MCF 10A (cell line): Measurements from ENCODE around the gene USP40. TPM values are rescaled to one million over a fixed set of nuclear protein-coding genes. Genes with fewer than 3 reads are reported as not detected.

ENCODE experiments used
- BruUV-seq: library from RNA; stranded (reverse); fragments of 400-500 nt; replicated peaks from 2 replicates; lab custom pipeline; 2021; lab: Mats Ljungman, UMichigan
- CTCF ChIA-PET: fragments of 300-600 bp; sonication (Branson Sonifier 250); formaldehyde crosslinking; extraction: SDS; loops from one replicate; lab custom pipeline; 2021; ENCODE audit warnings: antibody characterized with exemption, inconsistent platforms; lab: Yijun Ruan, JAX
- POLR2A ChIA-PET: fragments of 300-600, 350-650 bp; sonication (Branson Sonifier 250); formaldehyde crosslinking; extraction: SDS; loops from one replicate; lab custom pipeline; 2020; ENCODE audit warnings: antibody characterized with exemption, inconsistent platforms; lab: Yijun Ruan, JAX
- DNase-seq: peaks from one replicate; pipeline ENCODE4 v3.0.0-alpha.2; 2018; ENCODE audit not compliant: unreplicated experiment
- H3K27ac Mint-ChIP-seq: one replicate; pipeline ENCODE4 v1.8.0; 2022; ENCODE audit warnings: mild to moderate bottlenecking, low read depth, mixed read lengths; ENCODE audit not compliant: unreplicated experiment
- H3K27me3 Mint-ChIP-seq: one replicate; pipeline ENCODE4 v1.8.0; 2022; ENCODE audit warnings: mixed read lengths; ENCODE audit not compliant: insufficient read depth, unreplicated experiment
- H3K36me3 Mint-ChIP-seq: one replicate; pipeline ENCODE4 v1.8.0; 2022; ENCODE audit warnings: mild to moderate bottlenecking, moderate library complexity, mixed read lengths; ENCODE audit not compliant: insufficient read depth, unreplicated experiment
- H3K4me1 Mint-ChIP-seq: one replicate; pipeline ENCODE4 v1.8.0; 2022; ENCODE audit warnings: mixed read lengths; ENCODE audit not compliant: insufficient read depth, unreplicated experiment
- H3K4me3 Mint-ChIP-seq: one replicate; pipeline ENCODE4 v1.8.0; 2022; ENCODE audit warnings: mild to moderate bottlenecking, moderate library complexity, mixed read lengths; ENCODE audit not compliant: unreplicated experiment
- H3K9me3 Mint-ChIP-seq: one replicate; pipeline ENCODE4 v1.8.0; 2022; ENCODE audit warnings: mixed read lengths; ENCODE audit not compliant: unreplicated experiment
- CTCF ChIP-seq: fragments of 200-600 bp; IDR thresholded peaks from one replicate; pipeline ENCODE4 v1.8.0; 2022; ENCODE audit warnings: antibody characterized with exemption, mild to moderate bottlenecking; ENCODE audit not compliant: unreplicated experiment
- intact Hi-C: fragments of 100-400 bp; cut with micrococcal nuclease; formaldehyde crosslinking; loops from 2 replicates; pipeline ENCODE4 v1.14.1; 2022
- total RNA-seq: library from RNA; stranded (reverse); gene quantifications from 2 replicates; pipeline ENCODE4 v1.2.3, GENCODE V29; 2022

The USP40 gene
- total RNA-seq, 1 experiment from 2014 or later: 56.3 TPM

GRCh38 chr2:233470011-233470687 lies 96.4 kb downstream of the USP40 start:
- H3K4me3 Mint-ChIP-seq: no peak overlapping the region
- POLR2A ChIA-PET: no interaction called here
- no peaks in the 10 kb centered on the region for H3K27me3 Mint-ChIP-seq
- TF ChIP-seq CTCF: no peak
- intact Hi-C loops: no loop called here
- no peak for DNase-seq
- CTCF ChIA-PET: interaction anchor here (0.6 to 1.0 kb wide), 4 partner anchors 17 to 444 kb away, joined by 3 to 4 read pairs (median 3); no protein-coding TSS in a partner anchor
- no peak overlapping the region for H3K27ac Mint-ChIP-seq
- H3K36me3 Mint-ChIP-seq: peaks cover 28% of the 10 kb centered on the region
- H3K4me1 Mint-ChIP-seq: no peaks in the 10 kb centered on the region
- H3K9me3 Mint-ChIP-seq: no peaks in the 10 kb centered on the region
- no TSS peak for BruUV-seq

- TF ChIP-seq CTCF: no peak
- H3K27ac Mint-ChIP-seq: peak overlapping the region; percentile 73
- CTCF ChIA-PET: interaction anchor here (0.6 to 0.9 kb wide), 3 partner anchors 84 to 1240 kb away, joined by 3 to 4 read pairs (median 4); no protein-coding TSS in a partner anchor
- no peaks in the 10 kb centered on the region for H3K4me1 Mint-ChIP-seq
- no peak for DNase-seq
- no peaks in the 10 kb centered on the region for H3K9me3 Mint-ChIP-seq
- H3K36me3 Mint-ChIP-seq: peaks cover 27% of the 10 kb centered on the region
- BruUV-seq: no TSS peak
- H3K27me3 Mint-ChIP-seq: no peaks in the 10 kb centered on the region
- POLR2A ChIA-PET: no interaction called here
- no peak overlapping the region for H3K4me3 Mint-ChIP-seq
- intact Hi-C loops: no loop called here
These were observed 97.1 kb downstream of the USP40 start for GRCh38 chr2:233469261-233470010.

- ChIA-PET POLR2A (no interaction called here), CTCF (no interaction called here)
- intact Hi-C loops: no loop called here
- no peaks in the 10 kb centered on the region for H3K9me3 Mint-ChIP-seq
- H3K4me3 Mint-ChIP-seq: no peak overlapping the region
- H3K4me1 Mint-ChIP-seq: no peaks in the 10 kb centered on the region
- H3K36me3 Mint-ChIP-seq: peaks cover 30% of the 10 kb centered on the region
- no peaks in the 10 kb centered on the region for H3K27me3 Mint-ChIP-seq
- peak overlapping the region; percentile 73 for H3K27ac Mint-ChIP-seq
- no peak for TF ChIP-seq CTCF
- DNase-seq: no peak
- no TSS peak for BruUV-seq
These were observed 97.9 kb downstream of the USP40 start for GRCh38 chr2:233468741-233469110.

- TF ChIP-seq CTCF: no peak
- no peak overlapping the region for H3K27ac Mint-ChIP-seq
- H3K4me1 Mint-ChIP-seq: no peaks in the 10 kb centered on the region
- ChIA-PET POLR2A (no interaction called here), CTCF (interaction anchor here (0.9 kb wide), 1 partner anchor 66 kb away, joined by 4 read pairs; no protein-coding TSS in a partner anchor)
- H3K27me3 Mint-ChIP-seq: no peaks in the 10 kb centered on the region
- BruUV-seq: no TSS peak
- DNase-seq: no peak
- intact Hi-C loops: no loop called here
- peaks cover 32% of the 10 kb centered on the region for H3K36me3 Mint-ChIP-seq
- no peaks in the 10 kb centered on the region for H3K9me3 Mint-ChIP-seq
- H3K4me3 Mint-ChIP-seq: no peak overlapping the region
These were observed 98.4 kb downstream of the USP40 start for GRCh38 chr2:233468047-233468740.
